NCI-H1092 treated with DMSO at 0.1 percent for 48 hours (cell line): ENCODE measurements around the gene PRSS53.

Experiments
- DNase-seq: peaks from one replicate; lab custom pipeline; 2025; lab: John Stamatoyannopoulos, UW

The PRSS53 gene

DNA sequence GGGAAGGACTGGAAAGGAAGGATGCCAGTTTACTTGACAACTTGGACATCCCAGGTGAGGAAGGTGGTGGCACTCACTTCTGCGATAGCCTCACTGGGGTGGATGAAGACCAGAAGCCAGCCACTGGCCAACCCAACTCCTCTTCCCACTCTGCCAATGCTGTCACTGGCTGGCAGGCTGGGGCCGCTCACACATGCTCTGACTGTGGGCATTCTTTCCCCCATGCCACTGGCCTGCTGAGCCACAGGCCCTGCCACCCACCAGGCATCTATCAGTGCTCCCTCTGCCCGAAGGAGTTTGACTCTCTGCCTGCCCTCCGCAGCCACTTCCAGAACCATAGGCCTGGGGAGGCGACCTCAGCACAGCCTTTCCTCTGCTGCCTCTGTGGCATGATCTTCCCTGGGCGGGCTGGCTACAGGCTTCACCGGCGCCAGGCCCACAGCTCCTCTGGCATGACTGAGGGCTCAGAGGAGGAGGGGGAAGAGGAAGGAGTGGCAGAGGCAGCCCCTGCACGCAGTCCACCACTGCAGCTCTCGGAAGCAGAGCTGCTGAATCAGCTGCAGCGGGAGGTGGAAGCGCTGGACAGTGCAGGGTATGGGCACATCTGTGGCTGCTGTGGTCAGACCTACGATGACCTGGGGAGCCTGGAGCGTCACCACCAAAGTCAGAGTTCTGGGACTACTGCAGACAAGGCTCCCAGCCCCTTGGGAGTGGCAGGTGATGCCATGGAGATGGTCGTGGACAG lies 10.0 kb downstream of the PRSS53 start:
- DNase-seq: no peak

DNA sequence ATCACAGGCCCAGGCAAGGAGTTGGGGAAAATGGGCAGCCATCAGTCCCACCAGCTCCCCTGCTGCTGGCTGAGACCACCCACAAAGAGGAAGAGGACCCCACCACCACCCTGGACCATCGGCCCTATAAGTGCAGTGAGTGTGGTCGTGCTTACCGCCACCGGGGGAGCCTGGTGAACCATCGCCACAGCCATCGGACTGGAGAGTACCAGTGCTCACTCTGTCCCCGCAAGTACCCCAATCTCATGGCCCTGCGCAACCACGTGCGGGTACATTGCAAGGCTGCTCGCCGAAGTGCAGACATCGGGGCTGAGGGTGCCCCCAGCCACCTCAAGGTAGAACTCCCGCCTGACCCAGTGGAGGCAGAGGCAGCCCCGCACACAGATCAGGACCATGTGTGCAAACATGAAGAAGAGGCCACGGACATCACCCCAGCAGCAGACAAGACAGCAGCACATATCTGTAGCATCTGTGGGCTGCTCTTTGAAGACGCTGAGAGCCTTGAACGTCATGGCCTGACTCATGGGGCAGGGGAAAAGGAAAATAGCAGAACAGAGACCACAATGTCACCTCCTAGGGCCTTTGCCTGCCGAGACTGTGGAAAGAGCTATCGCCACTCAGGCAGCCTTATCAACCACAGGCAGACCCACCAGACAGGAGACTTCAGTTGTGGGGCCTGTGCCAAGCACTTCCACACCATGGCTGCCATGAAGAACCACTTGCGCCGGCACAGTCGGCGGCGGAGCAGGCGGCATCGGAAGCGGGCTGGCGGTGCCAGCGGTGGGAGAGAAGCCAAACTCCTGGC lies 10.9 kb downstream of the PRSS53 start:
- no peak for DNase-seq

DNA sequence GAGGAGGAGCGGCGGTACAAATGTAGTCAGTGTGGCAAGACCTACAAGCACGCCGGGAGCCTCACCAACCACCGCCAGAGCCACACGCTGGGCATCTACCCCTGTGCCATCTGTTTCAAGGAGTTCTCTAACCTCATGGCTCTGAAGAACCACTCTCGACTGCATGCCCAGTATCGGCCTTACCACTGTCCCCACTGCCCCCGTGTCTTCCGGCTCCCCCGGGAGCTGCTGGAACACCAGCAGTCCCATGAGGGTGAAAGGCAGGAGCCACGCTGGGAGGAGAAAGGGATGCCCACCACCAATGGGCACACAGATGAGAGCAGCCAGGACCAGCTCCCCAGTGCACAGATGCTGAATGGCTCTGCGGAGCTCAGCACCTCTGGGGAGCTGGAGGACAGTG lies 11.7 kb downstream of the PRSS53 start:
- DNase-seq: no peak

DNA sequence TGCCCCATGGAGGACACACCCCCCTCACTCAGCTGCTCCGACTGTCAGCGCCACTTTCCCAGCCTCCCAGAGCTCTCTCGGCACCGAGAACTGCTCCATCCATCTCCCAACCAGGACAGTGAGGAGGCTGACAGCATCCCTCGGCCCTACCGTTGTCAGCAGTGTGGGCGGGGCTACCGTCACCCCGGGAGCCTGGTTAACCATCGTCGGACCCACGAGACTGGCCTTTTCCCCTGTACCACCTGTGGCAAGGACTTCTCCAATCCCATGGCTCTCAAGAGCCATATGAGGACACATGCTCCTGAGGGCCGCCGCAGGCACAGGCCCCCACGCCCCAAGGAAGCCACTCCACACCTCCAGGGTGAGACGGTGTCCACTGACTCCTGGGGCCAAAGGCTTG lies 12.4 kb downstream of the PRSS53 start:
- DNase-seq: no peak

DNA sequence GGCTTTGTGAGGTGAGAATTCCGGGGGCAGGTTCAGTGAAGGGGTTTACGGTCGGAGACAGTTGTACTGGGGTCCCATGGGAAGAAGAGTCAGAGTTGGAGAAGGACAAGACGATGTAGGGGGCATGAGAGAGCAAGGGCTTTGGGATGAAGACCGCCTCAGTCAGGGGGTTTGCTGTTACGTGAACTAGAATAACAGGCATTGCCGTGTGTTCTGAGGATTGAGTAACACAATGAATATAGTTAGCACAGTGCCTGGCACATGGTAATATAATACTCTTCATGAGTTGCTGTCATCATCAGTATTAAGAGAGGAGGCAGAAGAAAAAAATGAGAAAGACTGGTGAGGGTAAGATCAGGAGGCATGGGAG lies 13.9 kb downstream of the PRSS53 start:
- DNase-seq: no peak

DNA sequence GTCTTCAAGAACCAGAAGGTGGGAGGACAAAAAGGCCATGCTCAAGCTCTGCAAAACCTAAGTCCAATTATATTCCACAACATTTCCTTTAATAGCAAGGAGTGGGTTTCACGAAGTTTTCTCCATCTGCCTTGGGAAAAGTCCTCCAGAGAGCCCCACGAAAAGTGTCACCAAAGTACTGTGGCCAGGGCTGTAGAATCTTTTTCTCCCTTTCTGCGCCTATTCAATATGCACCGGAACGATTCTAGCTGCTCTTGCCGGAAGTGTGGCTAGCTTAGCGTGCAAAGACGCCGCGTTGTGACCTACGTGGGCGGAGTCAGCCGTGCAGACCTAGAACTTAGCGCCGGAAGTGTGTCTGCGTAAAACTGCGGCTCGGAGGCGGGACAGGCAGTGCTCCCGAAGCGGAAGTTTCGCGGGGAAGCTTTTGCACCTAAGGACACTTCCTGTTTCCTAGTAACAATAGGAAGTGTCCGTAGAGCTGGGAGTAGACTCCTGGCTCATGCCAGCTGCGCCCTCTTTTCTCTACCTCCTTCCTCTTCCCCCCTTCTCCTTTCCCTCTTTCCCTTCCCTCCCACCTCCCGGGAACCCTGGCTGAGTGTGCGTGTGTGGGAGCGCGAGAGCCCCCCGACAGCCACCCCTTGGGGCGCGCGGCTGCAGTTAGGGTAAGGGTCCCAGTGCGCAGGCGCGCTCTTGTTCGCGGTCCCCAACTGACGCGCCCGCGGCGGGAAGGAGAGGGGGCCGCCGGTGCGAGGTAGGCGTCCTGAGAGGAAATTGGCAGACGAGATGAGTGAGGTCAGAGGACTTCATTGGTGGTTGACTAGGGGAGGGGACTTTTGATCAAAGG lies 14.6 kb downstream of the PRSS53 start, which contains the start of the genes ZNF646 and ZNF668:
TSS of gene ZNF646 (plus strand) at position 453 of the 844 bp plus-strand sequence. CDS start 1,903 bp downstream, outside the sequence.
TSS of gene ZNF668 (minus strand) at position 271 of the 844 bp plus-strand sequence. CDS start 9,781 bp downstream, outside the sequence.
- DNase-seq: peak; percentile 100

DNA sequence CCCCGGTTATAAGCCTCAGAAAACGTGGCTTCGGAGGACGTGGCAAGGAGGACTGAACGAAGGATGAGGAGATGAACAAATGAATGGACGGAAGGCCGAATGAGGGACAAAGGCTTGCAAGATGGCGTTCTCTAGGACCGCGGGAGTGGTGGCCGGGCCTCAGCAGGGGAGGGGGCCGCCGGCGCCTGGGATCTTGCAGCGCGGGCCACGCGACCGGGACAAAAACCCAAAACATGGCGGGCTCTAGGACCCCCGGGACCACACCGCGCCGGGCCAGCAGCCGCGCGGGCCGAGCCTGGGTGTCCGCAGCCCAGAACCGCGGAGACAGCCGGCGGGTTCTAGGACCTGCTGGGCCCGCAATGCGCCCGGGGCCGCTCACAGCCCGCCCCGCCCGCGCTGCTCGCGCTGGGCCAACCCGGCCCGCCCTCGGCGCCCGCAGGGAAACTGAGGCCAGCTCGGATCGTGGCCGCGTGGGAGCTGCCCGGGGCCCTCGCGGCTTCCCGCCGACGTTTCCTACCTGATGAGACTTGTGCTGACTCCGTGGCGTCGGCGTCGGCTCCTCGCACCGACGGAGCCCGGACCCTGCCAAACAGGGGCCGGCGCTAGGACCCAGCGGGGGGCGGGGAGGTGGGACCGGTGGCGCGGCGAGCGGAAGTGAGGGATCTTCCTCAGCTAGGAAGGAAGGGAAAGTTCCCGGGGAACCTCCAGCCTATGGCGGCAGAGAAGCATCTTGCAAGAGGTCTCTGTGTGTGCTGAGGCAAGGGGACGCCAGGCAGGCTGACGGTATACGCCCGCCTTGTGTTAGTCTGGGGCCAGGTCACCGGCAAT lies 15.4 kb downstream of the PRSS53 start:
- DNase-seq: peak; percentile 85

DNA sequence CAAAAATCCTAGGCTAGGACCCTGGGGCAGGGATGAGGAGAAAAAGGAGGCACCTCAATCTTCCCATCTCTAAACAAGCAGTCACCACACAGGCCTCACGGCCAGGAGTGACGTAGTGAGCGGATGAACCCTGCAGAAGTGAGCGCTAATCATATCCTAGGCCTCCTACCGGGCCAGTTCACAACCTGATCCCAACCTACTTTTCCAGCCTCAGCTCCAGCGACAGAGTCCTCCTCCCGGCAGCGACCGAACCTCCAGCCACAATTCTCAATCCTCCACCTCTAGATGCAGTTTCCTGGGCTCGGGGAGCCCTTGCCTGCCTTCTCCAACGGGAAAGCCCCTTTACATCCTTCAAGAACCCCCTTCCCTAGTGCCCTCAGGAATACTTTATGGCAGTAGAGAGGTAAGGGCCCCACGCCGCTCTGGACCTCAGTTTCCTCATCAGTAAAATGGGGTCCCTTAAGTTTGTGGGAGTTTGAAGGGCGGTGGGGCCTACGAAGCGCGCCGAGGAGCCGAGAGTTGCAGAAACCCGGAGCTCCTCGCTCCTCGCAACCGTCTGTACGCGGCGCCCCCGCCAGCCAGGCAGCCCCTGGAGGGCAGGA lies 16.1 kb downstream of the PRSS53 start:
- no peak for DNase-seq

DNA sequence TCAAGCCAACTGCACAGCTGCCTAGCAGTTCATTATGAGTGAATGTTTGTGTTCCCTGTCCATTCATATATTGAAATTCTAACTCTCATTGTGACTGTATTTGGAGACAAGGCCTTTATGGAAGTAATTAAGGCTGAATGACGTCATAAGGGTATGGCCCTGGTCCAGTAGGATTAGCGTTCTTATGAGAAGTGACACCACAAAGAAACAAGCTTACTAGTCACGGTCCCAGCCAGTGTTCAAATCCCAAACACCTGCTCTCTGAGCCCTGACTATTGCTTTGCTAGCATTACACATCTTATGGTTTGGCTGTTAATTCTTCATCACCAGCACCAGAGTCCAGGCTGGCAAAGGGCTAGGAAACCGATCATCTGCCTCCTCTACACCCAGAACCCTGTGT lies 16.9 kb downstream of the PRSS53 start:
- DNase-seq: no peak

DNA sequence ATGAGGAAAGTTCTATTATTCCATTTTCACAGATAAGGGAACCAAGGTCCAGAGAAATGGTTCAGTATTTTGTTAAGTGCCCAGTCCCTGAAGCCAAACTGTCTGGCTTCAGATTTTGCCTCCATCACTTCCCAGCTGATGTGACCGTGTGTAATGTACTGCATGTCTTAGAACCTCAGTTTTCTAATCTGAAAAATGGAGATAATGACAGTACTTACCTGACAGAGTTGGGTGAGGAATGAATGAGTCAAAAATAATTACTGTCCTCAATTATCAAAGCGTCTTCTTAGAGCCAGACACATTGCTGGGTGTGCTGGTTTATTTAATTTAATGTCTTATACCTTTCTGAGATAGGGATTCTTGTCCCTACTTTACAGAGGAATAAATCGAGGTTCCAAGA lies 21.4 kb downstream of the PRSS53 start:
- DNase-seq: no peak

DNA sequence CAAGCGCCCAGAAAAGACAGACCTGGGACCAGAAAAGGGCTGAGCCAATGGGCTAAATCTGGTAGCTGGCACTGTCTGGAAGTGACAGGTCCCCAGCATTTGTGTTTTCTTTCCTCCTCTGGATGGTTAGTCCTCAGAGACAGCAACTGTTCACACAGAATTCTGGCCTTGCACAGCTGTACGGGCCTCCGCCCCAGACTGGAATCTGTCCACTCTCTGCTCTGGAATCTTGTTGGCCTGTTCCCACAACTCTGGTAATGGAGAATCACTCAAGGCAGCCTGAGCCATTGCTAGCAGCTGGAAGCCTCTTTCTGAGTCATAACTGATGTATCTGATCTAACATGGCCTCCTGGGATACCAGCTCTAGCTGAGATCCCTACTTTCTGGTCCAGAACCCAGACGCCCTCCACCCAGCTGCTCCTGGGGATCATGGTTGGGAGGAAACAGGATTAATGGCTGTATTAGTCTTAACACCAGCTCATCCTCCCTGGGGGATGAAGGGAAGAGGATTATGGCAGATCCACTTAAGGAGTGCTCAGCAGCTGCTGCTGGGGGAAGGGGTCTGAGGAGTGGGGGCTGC lies 23.8 kb downstream of the PRSS53 start:
- no peak for DNase-seq

DNA sequence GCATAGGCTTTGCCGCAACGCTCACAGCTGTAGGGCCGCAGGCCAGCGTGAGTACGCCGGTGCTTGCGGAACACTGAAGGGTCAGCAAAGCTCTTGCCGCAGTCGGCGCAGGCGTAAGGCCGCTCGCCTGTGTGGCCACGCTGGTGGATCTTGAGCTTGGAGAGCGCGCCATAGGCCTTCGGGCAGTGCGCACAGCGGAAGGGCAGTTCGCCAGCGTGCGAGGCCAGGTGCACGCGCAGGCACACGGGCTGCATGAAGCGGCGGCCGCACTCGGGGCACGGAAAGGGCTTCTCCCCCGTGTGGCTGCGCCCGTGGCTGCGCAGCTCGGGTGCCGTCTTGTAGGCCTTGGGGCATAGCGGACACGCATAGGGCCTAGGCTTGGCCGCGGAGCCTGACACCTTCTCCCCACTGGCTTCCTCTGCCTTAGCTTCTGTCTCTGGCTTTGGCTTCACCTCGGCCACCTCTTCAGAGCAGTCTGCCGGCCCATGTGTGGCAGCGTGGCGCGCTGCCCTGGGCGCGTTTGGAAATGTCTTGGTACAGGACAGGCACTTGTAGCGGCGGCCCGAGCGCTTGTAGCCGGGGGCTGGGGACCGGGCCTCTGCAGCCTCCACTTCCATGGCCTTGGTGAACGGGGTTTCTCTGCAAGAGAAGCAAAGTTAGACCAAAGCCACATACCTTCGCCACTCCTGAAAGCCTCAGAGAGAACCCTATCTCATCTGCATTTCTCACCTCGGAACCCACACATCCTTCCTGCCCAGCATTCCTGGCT lies 24.7 kb downstream of the PRSS53 start:
- no peak for DNase-seq

DNA sequence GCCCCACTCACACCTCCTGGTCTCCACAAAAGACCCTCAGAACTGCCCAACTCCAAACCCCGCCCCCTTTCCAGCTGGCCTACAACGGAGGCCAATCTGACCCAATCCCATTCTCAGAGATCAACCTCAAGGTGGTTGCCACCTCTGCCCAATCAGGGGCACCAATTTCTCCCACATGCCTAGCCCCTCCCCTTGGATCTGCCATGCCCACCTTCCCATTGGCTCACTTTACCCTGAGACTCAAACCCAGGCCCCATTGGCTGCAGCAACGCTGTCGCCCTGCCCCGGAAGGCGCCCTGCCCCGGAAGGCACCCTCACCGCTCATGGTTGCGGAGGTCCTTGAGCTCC lies 25.3 kb downstream of the PRSS53 start:
- no peak for DNase-seq

DNA sequence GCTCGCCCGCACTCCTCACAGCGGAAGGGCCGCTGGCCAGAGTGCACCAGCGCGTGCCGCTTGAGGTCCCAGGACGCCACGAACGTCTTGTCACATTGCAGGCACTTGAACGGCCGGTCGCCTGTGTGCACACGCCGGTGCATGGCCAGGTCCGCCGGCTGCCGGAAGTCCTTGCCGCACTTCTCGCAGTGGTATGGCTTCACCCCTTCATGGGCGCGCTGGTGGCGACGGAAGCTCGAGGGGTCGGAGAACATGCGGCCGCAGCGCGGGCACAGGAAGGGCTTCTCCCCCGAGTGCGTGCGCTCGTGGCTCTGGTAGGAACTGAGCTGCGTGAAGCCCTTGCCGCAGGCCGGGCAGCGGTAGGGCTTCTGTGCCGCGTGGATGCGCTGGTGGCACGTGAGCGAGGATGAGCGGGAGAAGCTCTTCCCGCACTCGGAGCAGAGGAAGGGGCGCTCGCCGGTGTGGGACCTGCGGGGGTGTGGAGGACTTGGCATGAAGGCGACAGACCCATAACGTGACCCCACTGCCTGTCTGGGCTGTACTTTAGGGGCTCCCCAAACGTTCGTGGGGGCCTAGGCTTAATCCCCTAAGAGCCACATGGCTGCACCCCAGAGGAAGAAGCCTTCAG lies 26.8 kb downstream of the PRSS53 start:
- DNase-seq: no peak

DNA sequence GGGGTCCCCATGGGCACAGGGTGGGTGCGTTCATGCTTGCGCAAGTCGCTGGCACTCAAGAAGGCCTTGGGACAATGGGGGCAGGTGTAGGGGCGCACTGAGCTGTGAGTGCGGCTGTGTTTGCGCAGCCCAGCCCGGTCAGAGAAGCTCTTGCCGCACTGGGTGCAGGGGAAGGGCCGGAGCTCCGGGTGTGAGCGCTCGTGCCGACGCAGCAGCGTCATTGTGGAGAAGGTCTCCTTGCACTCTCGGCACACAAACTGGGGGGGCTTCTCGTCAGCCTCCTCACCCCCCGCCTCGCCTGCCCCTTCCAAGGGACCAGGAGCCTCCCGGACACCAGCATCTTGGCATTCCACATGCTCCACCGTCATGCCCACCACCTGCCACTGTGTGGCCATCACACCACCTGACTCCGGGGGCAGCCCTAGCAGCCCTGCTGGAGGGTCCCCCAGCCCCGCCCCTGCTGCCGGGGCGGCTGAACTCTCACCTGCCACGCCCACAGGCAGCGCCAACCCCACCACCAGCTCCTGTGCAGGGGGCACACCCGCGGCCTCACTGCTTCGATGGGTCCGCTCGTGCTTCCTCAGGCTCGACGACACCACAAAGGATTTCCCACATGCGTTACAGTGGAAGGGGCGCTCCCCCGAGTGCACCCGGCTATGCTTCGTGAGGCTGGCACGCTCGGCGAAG lies 27.5 kb downstream of the PRSS53 start:
- DNase-seq: no peak

DNA sequence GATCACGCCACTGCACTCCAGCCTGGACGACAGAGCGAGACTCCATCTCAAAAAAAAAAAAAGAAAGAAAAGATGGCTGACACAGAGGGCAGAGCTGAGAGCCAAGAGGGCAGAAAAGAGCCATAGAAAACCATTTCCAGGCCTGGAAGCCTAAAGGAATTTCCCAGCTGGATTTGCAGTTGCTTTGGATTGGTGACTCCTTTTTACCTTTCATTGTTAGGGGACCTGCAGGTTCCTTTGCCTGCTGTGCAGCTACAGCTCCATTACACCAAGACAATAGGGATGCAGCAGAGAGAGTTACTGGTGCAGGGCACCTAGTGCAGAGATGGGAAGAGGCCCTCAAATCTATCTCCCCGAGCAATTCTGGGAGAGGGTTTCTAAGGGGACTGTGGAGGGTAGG lies 33.1 kb downstream of the PRSS53 start:
- DNase-seq: no peak

DNA sequence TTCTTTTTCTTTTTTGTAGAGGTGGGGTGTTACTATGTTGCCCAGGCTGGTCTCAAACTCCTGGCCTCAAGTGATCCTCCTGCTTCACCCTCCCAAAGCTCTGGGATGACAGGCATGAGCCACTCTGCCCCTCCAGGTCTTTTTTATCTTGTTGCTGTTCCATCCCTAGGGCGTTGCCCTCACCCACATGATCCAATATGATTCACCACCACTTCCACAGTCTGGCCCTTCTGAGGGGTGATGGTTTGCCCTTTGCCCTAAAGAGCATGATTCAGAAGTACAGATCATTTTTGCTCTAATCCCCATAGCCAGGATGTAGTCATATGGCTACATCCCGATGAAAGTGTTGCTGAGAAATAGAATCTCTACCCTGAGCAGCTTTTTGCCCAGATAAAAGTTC lies 36.6 kb downstream of the PRSS53 start:
- DNase-seq: no peak

DNA sequence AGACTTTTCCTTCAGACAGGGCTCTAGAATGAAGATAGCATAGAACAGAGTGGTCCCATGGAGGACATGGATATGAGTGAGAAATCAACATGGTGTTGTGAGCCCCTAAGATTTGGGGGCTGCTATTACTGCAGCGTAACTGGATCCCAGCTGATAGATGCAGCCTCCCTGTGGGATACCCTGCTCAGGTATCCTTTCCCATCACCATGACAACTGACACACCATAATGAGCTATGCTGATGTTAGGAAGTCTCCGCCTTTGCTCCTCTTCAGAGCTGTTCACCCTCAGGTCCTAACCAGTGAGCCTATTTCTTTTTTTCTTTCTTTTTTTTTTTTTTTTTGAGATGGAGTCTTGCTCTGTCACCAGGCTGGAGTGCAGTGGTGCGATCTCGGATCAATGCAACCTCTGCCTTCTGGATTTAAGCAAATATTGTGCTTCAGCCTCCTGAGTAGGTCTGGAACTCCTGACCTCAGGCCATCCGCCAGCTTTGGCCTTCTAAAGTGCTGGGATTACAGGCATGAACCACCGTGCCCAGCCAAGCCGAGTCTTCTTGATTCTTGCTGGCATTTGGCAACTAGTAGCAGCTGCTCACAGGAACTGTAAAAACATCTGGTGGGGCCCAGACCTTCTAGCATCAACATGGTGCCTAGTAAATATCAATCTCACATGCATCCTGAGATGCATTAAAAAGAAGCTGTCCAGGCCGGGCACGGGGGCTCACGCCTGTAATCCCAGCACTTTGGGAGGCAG lies 38.3 kb downstream of the PRSS53 start:
- DNase-seq: no peak
